Stimulated activated naive CD8-positive, alpha-beta T cell treated with anti-CD3 and anti-CD28 coated beads, Interleukin-15, Interleukin-2, amounts not matched to agents 100 ng/mL and 50 ng/mL, for 24 hours (primary cell): ENCODE results near the gene DHCR24.
A peak's percentile ranks its signal among the peaks of the same experiment; 100 is the strongest.

Experiments
- H3K27ac Mint-ChIP-seq: one replicate; pipeline ENCODE4 v1.8.0; 2021; ENCODE audit warnings: mild to moderate bottlenecking, mixed read lengths
- H3K27me3 Mint-ChIP-seq: one replicate; pipeline ENCODE4 v1.8.0; 2021; ENCODE audit warnings: mixed read lengths
- H3K36me3 Mint-ChIP-seq: one replicate; pipeline ENCODE4 v1.8.0; 2021; ENCODE audit warnings: low read depth, mixed read lengths
- H3K4me1 Mint-ChIP-seq: one replicate; pipeline ENCODE4 v1.8.0; 2021; ENCODE audit warnings: low read depth, mixed read lengths
- H3K4me3 Mint-ChIP-seq: one replicate; pipeline ENCODE4 v1.8.0; 2021; ENCODE audit warnings: mild to moderate bottlenecking, mixed read lengths
- H3K9me3 Mint-ChIP-seq: one replicate; pipeline ENCODE4 v1.8.0; 2021; ENCODE audit warnings: mixed read lengths

DHCR24 gene

DNA sequence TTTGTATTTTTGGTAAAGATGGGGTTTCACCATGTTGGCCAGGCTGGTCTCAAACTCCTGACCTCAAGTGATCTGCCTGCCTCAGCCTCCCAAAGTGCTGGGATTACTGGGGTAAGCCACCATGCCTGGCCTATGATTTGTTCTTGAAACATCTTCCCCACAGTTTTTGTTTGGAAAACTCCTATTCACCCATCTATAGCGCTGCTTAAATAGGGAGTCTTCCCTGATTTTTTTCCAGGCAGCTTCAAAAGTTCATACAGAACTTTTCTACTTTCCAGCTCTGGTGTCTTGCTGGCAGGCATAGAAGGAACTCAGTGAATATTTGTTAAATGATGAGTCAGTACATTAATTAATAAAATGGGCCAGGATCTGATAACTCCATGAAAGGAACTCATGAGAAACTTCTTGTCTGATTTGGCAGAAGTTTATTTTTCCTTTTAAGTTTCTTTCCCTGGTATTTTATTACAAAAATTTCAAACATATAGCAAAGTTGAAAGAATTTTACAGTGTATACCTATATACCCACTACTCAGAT is 52.9 kb downstream of the DHCR24 start:
- peaks cover 8% of the 10 kb centered on the region for H3K36me3 Mint-ChIP-seq
- no peaks in the 10 kb centered on the region for H3K4me1 Mint-ChIP-seq
- H3K27ac Mint-ChIP-seq: no peak overlapping the region
- H3K4me3 Mint-ChIP-seq: no peak overlapping the region
- no peaks in the 10 kb centered on the region for H3K27me3 Mint-ChIP-seq
- H3K9me3 Mint-ChIP-seq: peaks cover 7% of the 10 kb centered on the region

DNA sequence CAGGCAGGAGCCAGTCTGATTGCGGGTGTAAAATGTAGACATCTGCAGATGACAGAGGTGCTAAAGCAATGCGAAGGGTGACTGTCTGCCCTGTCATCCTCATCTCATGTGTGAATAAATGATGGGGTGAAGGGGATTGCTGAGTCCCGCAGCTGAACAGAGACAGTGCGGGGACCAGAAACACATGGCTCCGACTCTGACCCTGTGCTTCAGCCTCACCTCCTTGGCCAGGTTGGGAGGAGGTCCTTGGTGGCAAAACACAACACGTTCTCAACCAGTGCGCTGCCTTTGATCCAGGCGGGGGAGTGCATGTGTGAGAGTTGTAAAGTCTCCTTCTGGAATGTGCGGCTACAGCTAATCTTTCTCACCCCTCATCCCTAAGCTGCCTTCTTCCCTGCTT is 53.9 kb downstream of the DHCR24 start:
- Mint-ChIP-seq H3K36me3 (peaks cover 8% of the 10 kb centered on the region), H3K4me3 (no peak overlapping the region), H3K27me3 (no peaks in the 10 kb centered on the region), H3K27ac (no peak overlapping the region), H3K4me1 (no peaks in the 10 kb centered on the region), H3K9me3 (peaks cover 7% of the 10 kb centered on the region)

DNA sequence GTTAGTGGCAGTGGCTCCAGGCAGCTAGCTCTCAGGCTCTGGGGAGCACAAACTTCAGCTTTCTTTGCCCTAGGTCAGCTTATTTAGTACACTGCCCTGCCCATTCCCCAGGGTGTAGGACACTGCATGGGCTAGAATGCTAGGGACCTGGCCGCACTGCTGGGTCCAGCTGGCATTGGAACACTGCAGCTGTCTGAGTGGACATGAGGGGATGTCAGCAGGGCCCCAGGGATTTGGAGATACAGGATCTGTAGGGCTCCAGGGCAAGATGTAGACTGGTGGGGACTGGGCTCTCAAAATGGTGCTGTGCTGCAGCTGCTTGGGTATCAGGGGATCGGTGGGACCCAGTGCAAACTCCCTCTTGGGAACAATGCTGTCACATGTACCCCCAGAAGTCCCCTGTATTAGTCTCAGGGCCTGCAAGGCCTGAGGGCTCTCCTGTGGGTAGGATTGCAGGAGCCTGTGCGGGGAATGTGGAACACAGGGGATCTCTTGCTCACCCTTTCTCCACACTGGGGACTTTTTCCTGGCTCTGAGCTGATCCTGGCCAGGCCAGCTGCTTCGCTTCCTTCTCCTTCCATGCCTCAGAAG is 60.7 kb downstream of the DHCR24 start:
- H3K36me3 Mint-ChIP-seq: peaks cover 21% of the 10 kb centered on the region
- H3K27ac Mint-ChIP-seq: no peak overlapping the region
- peaks cover 20% of the 10 kb centered on the region for H3K9me3 Mint-ChIP-seq
- no peaks in the 10 kb centered on the region for H3K4me1 Mint-ChIP-seq
- H3K27me3 Mint-ChIP-seq: no peaks in the 10 kb centered on the region
- H3K4me3 Mint-ChIP-seq: no peak overlapping the region

DNA sequence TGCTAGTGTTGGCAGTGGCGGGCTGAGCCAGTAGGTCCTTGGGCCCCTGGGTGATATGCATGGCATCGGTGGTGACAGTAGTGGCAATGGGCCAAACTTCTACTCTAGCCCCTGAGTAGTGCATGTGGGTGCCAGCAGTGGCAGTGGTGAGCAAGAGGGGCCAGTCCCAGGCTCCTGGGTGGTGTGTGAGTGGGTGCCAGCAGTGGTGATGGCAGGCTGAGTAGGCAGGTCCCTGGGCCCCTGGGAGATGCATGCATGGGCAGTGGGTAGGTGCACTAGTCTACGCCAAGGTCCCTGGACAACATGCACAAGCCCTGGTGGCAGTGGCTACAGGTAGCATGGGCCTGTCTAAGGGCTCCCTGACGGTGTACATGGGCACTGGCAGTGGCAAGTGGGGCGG is 61.3 kb downstream of the DHCR24 start:
- H3K36me3 Mint-ChIP-seq: peaks cover 17% of the 10 kb centered on the region

DNA sequence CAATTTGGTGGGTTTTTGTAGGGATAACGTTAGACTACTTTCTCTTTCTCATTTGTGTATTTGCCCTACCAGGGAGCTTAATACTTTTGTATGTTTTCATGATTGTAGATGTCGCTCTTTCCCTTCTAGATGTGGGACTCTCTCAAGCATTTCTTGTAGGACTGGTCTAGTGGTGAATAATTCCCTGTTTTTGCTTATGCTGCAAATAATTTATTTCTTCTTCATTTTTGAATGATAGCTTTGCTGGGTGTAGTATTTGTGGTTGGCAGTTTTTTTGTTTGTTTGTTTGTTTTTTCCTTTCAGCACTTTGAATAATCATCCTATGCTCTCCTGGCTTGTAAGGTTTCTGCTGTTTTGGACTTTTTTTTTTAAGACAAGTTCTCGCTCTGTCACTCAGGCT is 63.3 kb downstream of the DHCR24 start:
- Mint-ChIP-seq H3K9me3 (peaks cover 13% of the 10 kb centered on the region), H3K27me3 (no peaks in the 10 kb centered on the region), H3K27ac (no peak overlapping the region), H3K4me1 (no peaks in the 10 kb centered on the region), H3K4me3 (no peak overlapping the region), H3K36me3 (peaks cover 13% of the 10 kb centered on the region)

More for the DNA sequence above, 61.3 kb downstream of the DHCR24 start:
- Mint-ChIP-seq H3K4me3 (no peak overlapping the region), H3K4me1 (no peaks in the 10 kb centered on the region), H3K27me3 (no peaks in the 10 kb centered on the region), H3K9me3 (peaks cover 15% of the 10 kb centered on the region), H3K27ac (no peak overlapping the region)

DNA sequence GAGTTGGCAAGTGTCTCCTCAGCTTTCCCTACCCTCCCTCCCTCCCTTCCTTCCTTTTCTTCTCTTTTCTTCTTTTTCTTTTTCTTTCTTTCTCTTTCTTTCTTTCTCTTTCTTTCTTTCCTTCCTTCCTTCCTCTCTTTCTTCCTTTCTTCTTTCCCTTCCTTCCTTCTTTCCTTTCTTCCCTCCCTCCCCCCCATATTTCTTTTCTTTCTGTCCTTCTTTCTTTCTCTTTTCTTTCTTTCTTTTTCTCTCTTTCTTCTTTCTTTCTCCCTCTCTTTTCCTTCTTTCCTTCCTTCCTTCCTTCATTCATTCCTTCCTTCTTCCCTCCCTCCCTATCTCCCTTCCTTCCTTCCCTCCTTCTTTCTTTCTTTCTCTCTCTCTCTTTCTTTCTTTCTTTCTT is 67.3 kb downstream of the DHCR24 start:
- H3K27me3 Mint-ChIP-seq: no peaks in the 10 kb centered on the region
- H3K27ac Mint-ChIP-seq: peak overlapping the region; percentile 9
- no peak overlapping the region for H3K4me3 Mint-ChIP-seq
- no peaks in the 10 kb centered on the region for H3K4me1 Mint-ChIP-seq
- H3K36me3 Mint-ChIP-seq: peaks cover 9% of the 10 kb centered on the region
- H3K9me3 Mint-ChIP-seq: peaks cover 12% of the 10 kb centered on the region

DNA sequence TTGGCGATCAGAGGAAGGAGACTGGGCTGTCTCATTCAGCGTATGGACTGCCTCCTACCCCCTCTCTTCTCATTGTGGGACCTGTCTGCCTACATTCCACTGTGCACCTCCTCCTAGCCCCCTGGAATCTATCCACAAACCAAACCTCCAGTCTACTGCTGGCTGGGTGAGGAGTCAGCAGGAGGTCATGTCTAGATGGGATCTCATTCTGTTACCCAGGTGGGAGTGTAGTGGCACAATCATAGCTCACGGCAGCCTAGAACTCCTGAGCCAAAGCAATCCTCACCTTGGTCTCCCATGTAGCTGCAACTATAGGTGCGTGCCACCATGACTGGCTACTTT is 67.8 kb downstream of the DHCR24 start:
- Mint-ChIP-seq H3K4me1 (no peaks in the 10 kb centered on the region), H3K27ac (no peak overlapping the region), H3K9me3 (peaks cover 9% of the 10 kb centered on the region), H3K36me3 (peaks cover 9% of the 10 kb centered on the region), H3K4me3 (no peak overlapping the region), H3K27me3 (no peaks in the 10 kb centered on the region)

DNA sequence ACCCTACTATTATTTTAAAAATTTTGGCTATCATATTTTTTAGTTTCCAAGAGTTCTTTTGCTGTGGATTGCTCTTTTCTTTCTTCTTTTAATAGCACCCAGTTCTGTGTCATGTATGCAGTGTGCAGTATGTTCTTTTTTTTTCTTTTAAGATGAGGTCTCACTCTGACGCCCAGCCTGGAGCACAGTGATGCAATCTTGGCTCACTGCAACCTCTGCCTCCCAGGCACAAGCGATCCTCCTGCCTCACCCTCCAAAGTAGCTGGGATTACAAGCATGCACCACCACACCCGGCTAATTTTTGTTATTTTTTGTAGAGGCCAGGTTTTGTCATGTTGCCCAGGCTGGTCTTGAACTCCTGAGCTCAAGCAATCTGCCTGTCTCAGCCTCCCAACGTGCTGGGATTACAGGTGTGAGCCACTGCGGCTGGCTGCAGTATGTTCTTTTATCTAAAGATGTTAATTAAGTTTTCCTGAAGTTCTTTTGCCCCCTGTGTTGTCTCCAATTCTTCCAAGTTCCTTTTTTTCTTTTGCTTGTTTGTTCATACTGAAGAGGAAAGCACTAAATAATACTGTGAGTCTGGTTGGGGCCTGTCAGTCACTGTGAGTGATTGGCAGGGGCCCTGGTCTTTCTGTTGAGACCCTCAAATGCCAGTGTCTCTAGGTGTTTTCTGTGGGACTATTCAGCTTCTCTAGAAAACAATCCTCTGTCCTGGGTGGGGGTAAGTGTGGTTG is 68.4 kb downstream of the DHCR24 start:
- no peaks in the 10 kb centered on the region for H3K27me3 Mint-ChIP-seq
- peaks cover 6% of the 10 kb centered on the region for H3K36me3 Mint-ChIP-seq
- H3K4me3 Mint-ChIP-seq: no peak overlapping the region
- no peaks in the 10 kb centered on the region for H3K4me1 Mint-ChIP-seq
- H3K9me3 Mint-ChIP-seq: peaks cover 5% of the 10 kb centered on the region
- H3K27ac Mint-ChIP-seq: no peak overlapping the region

DNA sequence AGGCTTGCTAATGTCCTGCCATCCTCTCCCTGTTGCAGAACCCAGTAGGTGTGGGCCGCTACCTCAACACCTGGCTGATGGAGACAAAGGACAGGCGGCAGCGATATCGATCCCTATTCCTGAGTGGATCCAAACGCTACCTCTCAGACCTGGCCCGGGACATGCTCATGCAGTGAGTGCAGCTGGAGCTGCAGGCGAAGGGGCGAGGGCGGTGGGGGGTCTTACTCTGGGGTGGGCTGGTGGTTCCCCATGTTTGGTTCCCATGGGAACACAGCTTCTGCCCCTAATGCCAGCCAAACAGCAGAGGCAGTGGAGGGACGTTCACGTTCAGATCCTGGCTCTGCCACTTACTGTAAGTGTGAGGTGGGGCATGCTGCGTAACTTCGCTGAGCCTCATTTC is 70.0 kb downstream of the DHCR24 start:
- Mint-ChIP-seq H3K36me3 (no peaks in the 10 kb centered on the region), H3K9me3 (no peaks in the 10 kb centered on the region), H3K4me1 (peaks cover 4% of the 10 kb centered on the region), H3K27ac (no peak overlapping the region), H3K27me3 (no peaks in the 10 kb centered on the region), H3K4me3 (no peak overlapping the region)

DNA sequence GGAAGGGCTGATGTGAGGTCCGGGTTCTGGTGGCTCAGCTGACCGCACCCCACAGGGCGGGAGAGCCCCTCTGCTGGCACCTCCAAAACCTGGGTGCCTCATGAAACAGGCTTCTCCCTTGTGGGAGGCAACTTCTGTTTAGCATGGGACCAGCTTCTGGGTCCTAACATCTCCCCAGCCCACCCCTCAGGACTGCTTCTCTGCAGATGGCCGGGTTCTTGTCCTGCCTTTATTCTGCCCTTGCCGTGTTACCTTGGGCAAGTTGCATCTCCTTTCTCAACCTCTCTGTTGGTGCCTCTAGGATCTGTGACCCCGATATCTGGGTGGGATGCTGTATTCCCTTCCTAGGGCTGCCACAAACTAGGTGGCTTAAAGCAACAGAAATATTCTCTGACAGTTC is 70.9 kb downstream of the DHCR24 start:
- no peaks in the 10 kb centered on the region for H3K9me3 Mint-ChIP-seq
- H3K27me3 Mint-ChIP-seq: no peaks in the 10 kb centered on the region
- H3K27ac Mint-ChIP-seq: no peak overlapping the region
- peaks cover 4% of the 10 kb centered on the region for H3K4me1 Mint-ChIP-seq
- no peak overlapping the region for H3K4me3 Mint-ChIP-seq
- H3K36me3 Mint-ChIP-seq: no peaks in the 10 kb centered on the region

DNA sequence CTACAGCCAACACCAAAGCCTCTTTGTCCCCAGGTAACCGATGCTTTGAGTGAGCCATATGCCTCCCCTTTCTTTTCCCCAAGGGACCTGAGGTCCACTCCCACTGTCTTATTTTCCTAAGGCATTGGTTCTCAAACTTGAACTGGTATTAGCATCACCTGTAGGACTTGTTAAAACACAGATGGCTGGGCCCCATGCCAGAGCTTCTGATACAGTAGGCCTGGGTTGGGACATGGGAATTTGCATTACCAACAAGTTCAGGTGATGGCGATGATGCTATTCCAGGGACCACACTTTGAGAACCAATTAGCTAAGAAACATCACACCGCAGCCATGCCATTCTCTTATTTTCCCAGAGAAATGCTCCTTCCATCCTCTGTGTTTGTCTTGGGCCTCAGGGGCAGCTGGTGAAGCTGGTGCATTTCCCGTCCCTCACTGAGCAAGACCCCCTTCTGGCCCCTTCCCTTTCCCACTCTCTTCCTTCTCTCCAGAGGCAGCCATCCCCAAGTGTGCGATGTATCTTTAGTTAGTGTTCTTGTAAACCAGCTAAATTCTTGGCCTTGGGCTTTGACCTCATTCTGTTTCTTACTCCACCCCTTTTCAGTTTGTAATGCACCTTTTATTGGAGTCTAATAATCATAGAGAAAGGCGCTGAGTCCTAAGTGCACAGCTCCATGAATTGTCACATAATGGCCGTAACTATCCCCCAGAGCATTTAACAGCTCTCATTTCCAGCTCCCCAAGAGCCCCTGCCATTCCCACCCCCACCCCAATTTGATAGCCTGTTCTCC is 71.7 kb downstream of the DHCR24 start:
- Mint-ChIP-seq H3K27ac (peak overlapping the region; percentile 46), H3K9me3 (no peaks in the 10 kb centered on the region), H3K36me3 (no peaks in the 10 kb centered on the region)

DNA sequence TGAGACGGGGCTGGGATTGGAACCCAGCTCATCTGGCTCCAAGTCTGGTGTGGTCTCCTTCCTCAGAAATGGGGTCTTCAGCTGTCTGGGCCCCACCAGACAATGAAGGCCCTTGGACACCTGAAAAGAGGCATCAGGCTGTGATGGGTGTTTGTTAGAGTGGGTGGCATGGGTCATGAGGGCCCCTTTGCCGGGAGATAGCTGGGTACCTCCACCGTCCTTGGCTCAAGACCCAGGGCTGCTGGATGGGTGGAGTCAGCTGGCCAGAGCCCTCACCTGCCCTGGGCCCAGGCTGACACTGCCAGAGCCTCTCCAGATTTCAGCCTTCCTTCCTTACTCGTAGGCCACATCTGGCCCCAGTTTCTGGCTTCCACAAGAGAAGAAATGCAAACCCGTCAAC is 72.4 kb downstream of the DHCR24 start:
- H3K27ac Mint-ChIP-seq: no peak overlapping the region
- H3K4me1 Mint-ChIP-seq: peaks cover 4% of the 10 kb centered on the region
- H3K4me3 Mint-ChIP-seq: no peak overlapping the region
- H3K9me3 Mint-ChIP-seq: no peaks in the 10 kb centered on the region
- H3K36me3 Mint-ChIP-seq: no peaks in the 10 kb centered on the region
- H3K27me3 Mint-ChIP-seq: no peaks in the 10 kb centered on the region

More for the DNA sequence above, 71.7 kb downstream of the DHCR24 start:
- Mint-ChIP-seq H3K27me3 (no peaks in the 10 kb centered on the region), H3K4me3 (no peak overlapping the region), H3K4me1 (peaks cover 4% of the 10 kb centered on the region)

DNA sequence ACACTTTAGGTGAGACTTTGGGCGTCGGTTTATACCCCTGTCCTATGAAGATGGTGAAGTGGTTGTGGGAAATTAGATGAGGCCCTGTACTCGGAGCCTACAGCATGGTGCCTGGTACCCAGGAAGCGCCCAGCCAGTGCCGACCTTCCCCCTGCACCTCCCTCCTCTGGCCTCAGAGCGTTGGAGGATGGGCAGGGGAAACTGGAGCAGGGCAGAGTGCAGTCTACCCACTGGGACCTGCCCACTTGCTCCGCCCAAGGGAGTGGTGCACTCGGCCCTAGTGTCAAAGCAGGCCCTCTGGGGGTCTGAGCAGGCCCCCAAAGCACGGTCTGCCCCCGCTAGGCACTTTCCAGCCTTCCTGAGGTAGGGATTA is 72.9 kb downstream of the DHCR24 start:
- no peaks in the 10 kb centered on the region for H3K9me3 Mint-ChIP-seq
- H3K36me3 Mint-ChIP-seq: no peaks in the 10 kb centered on the region
- no peak overlapping the region for H3K4me3 Mint-ChIP-seq
- no peaks in the 10 kb centered on the region for H3K27me3 Mint-ChIP-seq
- H3K4me1 Mint-ChIP-seq: peaks cover 4% of the 10 kb centered on the region
- no peak overlapping the region for H3K27ac Mint-ChIP-seq

DNA sequence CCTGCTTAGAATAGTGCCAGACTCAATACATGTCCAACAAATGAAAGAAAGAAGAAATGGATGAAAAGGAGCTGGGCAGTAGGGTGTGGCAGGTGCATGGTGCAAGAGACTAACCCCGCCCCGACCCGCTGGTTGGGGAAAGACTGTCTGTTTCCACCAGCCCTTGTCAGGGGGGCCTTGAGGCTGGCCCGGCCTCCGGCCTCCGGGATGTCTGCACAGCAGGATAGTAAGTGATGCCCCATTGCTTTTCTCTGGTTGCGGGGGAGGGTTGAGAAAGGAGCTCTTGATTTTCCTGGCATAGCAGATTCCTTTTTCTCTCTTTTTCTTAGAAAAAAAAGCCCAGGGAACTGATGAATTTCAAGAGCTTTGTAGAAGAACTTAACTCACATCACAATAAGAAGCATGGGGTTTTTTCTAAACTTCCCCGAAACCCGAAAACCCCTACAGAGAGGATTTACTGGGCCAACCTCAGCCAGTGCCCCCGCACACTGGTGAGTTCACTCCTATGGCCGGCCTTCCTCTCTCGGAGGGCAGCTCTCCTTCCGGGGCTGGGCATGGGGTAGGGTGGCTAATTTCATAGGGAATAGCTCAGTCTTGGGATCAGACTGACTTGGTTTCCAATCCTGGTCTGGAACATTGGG is 73.4 kb downstream of the DHCR24 start:
- Mint-ChIP-seq H3K9me3 (no peaks in the 10 kb centered on the region), H3K36me3 (no peaks in the 10 kb centered on the region), H3K4me3 (no peak overlapping the region), H3K27me3 (no peaks in the 10 kb centered on the region), H3K27ac (no peak overlapping the region), H3K4me1 (peaks cover 4% of the 10 kb centered on the region)
